Panc1 (cell line): ENCODE results near the gene SSC4D.

ENCODE experiments used
- CTCF ChIP-seq: fragments of 450-650 bp; IDR thresholded peaks from 2 replicates; pipeline ENCODE4 v1.5.1; 2017; ENCODE audit warnings: mild to moderate bottlenecking
- POLR2AphosphoS5 ChIP-seq: IDR thresholded peaks from 2 replicates; pipeline ENCODE4 v1.6.1; 2012; ENCODE audit warnings: mild to moderate bottlenecking, low read depth, low read length, moderate library complexity
- REST ChIP-seq, 2 experiments: IDR thresholded peaks; 2 replicates each; pipeline ENCODE4 v1.6.1; 2011 to 2012; ENCODE audit warnings: low read depth in 2 of 2, control low read depth in 1 of 2, low read length in 1 of 2, mild to moderate bottlenecking in 1 of 2, moderate library complexity in 1 of 2; ENCODE audit not compliant: insufficient read depth in 1 of 2
- SIN3A ChIP-seq: IDR thresholded peaks from 2 replicates; pipeline ENCODE4 v1.6.1; 2012; ENCODE audit warnings: low read depth, mild to moderate bottlenecking, low read length, moderate library complexity, borderline replicate concordance; ENCODE audit not compliant: insufficient read depth
- TCF7L2 ChIP-seq: IDR thresholded peaks from 2 replicates; pipeline ENCODE4 v1.6.1; 2011; ENCODE audit warnings: mild to moderate bottlenecking, low read depth, low read length, inconsistent platforms

- TF ChIP-seq CTCF (no peak), REST (IDR thresholded peaks at IDR 0.05; ENCODE audit: insufficient read depth in 1 of 2, low read depth in 2 of 2, low read length in 1 of 2) (no peak), POLR2AphosphoS5 (peak; percentile 83), TCF7L2 (no peak), SIN3A (no peak)
Observed at GRCh38 chr7:76397409-76398183, 11.9 kb downstream of the SSC4D start.
